ENCODE measurements around the gene SPINK13.
"Not testable (repeated sequence)": the region's sequence is repeated elsewhere in the genome, so short reads cannot be mapped to it uniquely, and the experiment has no call there.

Gene SPINK13

DNA sequence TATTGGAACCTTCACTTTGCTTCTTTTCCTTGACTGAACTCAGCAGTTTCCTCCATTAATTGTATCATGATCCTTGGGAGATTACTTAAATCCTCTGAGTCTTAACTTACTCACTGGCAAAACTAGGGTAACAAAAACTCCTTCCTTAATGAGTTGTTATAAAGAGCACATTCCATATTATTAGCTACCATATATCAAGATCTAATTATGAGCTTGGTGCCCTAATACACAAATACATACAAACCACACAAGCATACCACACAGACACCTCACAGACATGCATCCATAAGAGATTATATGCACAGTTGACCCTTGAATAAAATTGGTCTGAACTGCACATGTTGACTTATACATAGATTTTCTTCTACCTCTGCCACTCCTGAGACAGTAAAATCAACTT lies 41.2 kb downstream of the SPINK13 start:
- POLR2A ChIA-PET, result no interaction called here
- CTCF ChIA-PET, result no interaction called here
- no peak for DNase-seq (ENCODE audit: extremely low spot score)
- TF ChIP-seq, protein P1, sequence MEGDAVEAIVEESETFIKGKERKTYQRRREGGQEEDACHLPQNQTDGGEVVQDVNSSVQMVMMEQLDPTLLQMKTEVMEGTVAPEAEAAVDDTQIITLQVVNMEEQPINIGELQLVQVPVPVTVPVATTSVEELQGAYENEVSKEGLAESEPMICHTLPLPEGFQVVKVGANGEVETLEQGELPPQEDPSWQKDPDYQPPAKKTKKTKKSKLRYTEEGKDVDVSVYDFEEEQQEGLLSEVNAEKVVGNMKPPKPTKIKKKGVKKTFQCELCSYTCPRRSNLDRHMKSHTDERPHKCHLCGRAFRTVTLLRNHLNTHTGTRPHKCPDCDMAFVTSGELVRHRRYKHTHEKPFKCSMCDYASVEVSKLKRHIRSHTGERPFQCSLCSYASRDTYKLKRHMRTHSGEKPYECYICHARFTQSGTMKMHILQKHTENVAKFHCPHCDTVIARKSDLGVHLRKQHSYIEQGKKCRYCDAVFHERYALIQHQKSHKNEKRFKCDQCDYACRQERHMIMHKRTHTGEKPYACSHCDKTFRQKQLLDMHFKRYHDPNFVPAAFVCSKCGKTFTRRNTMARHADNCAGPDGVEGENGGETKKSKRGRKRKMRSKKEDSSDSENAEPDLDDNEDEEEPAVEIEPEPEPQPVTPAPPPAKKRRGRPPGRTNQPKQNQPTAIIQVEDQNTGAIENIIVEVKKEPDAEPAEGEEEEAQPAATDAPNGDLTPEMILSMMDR (IDR thresholded peaks at IDR 0.05; ENCODE audit: control extremely low read depth, extremely low read depth, low read depth, missing control alignments), result no peak

DNA sequence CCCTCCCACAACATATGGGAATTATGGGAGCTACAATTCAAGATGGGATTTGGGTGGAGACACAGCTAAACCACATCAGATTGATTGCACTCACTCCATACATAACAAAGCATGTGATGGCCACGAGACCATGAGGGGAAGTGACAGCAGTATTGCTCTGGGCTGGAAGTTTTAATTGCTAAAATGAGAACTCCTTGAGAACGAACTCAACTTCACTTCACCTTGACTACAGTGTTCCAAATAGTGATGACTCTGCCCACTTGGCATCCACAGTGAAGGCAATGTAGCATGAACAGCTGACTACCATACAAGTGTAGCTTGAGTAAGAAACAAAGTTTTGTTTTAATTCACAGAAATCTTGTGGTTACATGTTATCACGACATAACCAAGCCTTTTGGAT lies 42.9 kb downstream of the SPINK13 start:
- ChIA-PET CTCF (no interaction called here), POLR2A (no interaction called here)
- no peak for DNase-seq (ENCODE audit: extremely low spot score)
- TF ChIP-seq, protein P1 (IDR thresholded peaks at IDR 0.05; ENCODE audit: control extremely low read depth, extremely low read depth, low read depth, missing control alignments), result no peak

DNA sequence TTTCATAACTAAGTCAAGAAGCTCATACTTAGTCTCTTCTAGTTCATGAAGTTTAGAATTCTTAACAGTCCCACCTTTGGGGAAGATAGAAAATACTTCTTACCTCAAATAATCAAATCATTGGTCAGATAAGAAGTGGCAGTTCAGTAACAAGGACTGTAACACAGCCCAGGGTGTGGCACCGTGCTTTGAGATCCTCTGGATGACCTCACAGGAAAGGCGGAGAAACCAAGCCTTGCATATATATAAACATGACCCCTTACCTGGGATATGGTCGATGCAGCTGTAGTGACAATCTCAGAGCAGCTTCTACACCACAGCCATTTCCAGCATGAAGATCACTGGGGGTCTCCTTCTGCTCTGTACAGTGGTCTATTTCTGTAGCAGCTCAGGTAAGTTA lies 43.6 kb downstream of the SPINK13 start, which contains the start of gene SPINK7:
TSS of gene SPINK7 (plus strand) at position 271 of the 400 bp plus-strand sequence. CDS start at position 332, 61 bp downstream.
- ChIA-PET CTCF (no interaction called here), POLR2A (no interaction called here)
- DNase-seq (ENCODE audit: extremely low spot score), result no peak
- TF ChIP-seq, protein P1 (IDR thresholded peaks at IDR 0.05; ENCODE audit: control extremely low read depth, extremely low read depth, low read depth, missing control alignments), result no peak

DNA sequence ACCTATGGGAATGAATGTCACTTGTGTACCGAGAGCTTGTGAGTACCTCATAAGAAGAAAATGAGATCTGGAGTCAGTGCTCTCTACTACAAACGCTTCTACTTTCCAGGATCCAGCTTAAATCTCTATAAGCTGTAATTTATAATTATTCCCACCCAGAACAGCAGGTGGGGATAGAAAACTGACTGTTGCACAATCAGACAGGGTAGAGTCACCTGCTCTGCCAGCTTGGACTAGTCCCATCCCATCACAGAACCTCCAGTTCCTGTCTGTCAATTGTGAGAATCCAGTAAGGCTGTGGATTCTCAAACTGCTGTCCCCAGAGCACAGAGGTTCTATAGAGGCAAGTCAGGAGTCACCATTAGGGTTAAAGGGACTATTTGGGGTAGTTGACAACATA lies 45.6 kb downstream of the SPINK13 start:
- TF ChIP-seq, protein P1 (IDR thresholded peaks at IDR 0.05; ENCODE audit: control extremely low read depth, extremely low read depth, low read depth, missing control alignments), result no peak
- ChIA-PET POLR2A (no interaction called here), CTCF (interaction anchor here (0.9 to 1.6 kb wide), 3 partner anchors 9 to 721 kb away, joined by 3 to 4 read pairs (median 3); no protein-coding TSS in a partner anchor)
- DNase-seq (ENCODE audit: extremely low spot score), result no peak

DNA sequence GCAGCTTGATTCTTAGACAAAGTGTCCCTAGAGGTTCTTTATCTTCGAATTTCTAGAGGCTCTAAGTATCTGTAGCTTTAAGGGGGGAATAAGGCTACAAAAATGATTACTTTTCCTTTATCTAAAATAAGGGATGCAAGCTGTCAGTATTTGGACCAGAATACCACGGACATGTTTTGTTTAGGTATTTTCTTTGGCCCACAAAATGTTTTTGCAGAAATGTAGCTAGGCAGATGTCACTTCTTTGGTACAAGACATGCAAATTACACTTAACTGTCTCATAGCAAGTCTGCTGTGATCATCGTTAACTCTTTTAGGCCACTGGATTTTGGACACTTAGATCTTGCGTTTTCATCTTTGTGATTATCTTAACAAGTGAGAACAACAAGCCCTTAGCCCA lies 46.1 kb downstream of the SPINK13 start:
- no peak for DNase-seq (ENCODE audit: extremely low spot score)
- ChIA-PET POLR2A (no interaction called here), CTCF (interaction anchor here (0.9 to 1.6 kb wide), 3 partner anchors 9 to 720 kb away, joined by 3 to 4 read pairs (median 3); no protein-coding TSS in a partner anchor)
- TF ChIP-seq, protein P1 (IDR thresholded peaks at IDR 0.05; ENCODE audit: control extremely low read depth, extremely low read depth, low read depth, missing control alignments), result no peak

DNA sequence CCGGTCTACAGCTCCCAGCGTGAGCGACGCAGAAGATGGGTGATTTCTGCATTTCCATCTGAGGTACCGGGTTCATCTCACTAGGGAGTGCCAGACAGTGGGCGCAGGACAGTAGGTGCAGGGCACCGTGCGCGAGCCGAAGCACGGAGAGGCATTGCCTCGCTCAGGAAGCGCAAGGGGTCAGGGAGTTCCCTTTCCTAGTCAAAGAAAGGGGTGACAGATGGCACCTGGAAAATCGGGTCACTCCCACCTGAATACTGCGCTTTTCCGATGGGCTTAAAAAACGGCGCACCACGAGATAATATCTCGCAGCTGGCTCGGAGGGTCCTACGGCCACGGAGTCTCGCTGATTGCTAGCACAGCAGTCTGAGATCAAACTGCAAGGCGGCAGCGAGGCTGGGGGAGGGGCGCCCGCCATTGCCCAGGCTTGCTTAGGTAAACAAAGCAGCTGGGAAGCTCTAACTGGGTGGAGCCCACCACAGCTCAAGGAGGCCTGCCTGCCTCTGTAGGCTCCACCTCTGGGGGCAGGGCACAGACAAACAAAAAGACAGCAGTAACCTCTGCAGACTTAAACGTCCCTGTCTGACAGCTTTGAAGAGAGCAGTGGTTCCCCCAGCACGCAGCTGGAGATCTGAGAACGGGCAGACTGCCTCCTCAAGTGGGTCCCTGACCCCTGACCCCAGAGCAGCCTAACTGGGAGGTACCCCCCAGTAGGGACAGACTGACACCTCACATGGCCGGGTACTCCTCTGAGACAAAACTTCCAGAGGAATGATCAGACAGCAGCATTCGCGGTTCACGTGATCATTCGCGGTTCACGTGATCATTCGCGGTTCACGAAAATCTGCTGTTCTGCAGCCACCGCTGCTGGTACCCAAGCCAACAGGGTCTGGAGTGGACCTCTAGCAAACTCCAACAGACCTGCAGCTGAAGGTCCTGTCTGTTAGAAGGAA lies 51.7 kb downstream of the SPINK13 start:
- POLR2A ChIA-PET; DNase-seq (ENCODE audit: extremely low spot score); CTCF ChIA-PET: not testable (repeated sequence)

DNA sequence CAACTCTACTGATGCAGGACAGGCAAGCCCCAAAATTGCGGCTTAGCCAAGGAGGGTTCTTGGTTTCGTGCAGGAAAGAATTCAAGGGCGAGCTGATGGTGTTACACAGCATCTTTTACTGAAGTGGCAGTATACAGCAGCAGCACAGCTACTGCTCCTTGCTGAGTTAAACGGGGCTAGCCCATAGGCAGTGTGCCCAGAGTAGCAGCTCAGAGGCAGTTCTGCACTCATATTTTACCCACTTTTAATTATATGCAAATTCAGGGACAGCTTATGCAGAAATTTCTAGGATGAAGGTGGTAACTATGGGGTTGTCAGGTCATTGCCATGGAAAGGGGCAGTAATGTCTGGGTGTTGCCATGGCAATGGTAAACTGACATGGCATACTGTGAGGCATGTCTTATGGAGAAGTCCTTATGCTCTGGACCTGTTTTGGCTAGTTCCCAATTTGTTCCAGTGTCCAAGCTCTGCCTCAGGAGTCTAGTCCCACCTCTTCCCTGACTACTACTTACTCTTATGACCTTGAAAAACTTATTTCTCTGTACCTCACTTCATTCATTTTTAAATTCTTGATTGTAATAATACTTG lies 64.8 kb downstream of the SPINK13 start:
- TF ChIP-seq, protein P1 (IDR thresholded peaks at IDR 0.05; ENCODE audit: control extremely low read depth, extremely low read depth, low read depth, missing control alignments), result no peak
- POLR2A ChIA-PET, result no interaction called here
- DNase-seq (ENCODE audit: extremely low spot score), result no peak
- CTCF ChIA-PET, result interaction anchor here (1.0 kb wide), 1 partner anchor 32 kb away, joined by 3 read pairs; no protein-coding TSS in a partner anchor
